CD4-positive, alpha-beta T cell (primary cell): Measurements from ENCODE around the gene IL17A. TPM values are rescaled to one million over a fixed set of nuclear protein-coding genes. Genes with fewer than 3 reads are reported as not detected.

Source experiments
- ATAC-seq: fragments of 200-7000 bp; cut with Tn5 transposase; one replicate; pipeline ENCODE4 v1.10.0; 2022; ENCODE audit warnings: mild to moderate bottlenecking; ENCODE audit not compliant: poor library complexity
- CTCF ChIA-PET: fragments of 350-600 bp; sonication (Branson Sonifier 250); formaldehyde crosslinking; loops from one replicate; lab custom pipeline; 2021; ENCODE audit warnings: antibody characterized with exemption, inconsistent platforms; lab: Charles Lee
- POLR2A ChIA-PET: fragments of 350-600 bp; sonication (Branson Sonifier 250); formaldehyde crosslinking; loops from one replicate; lab custom pipeline; 2021; ENCODE audit warnings: antibody characterized with exemption, inconsistent platforms; lab: Charles Lee
- DNase-seq, 14 experiments: peaks; one replicate each; pipeline ENCODE4 v3.0.0-alpha.2; 2013 to 2020; ENCODE audit warnings: mixed read lengths in 2 of 14
- H3K27ac ChIP-seq, 2 donors: one replicate each; pipeline versions ENCODE4 v1.5.1 to v1.7.0; 2013; ENCODE audit warnings: low read length in 2 of 2, low read depth in 1 of 2, mild to moderate bottlenecking in 1 of 2
- H3K27me3 ChIP-seq, 2 experiments: 1 replicate in 1 of 2; 2 replicates in 1 of 2; pipeline versions ENCODE4 v1.6.1 to v1.7.0; 2013; ENCODE audit warnings: low read length in 2 of 2, control low read depth in 1 of 2, mild to moderate bottlenecking in 1 of 2, moderate library complexity in 1 of 2; ENCODE audit not compliant: insufficient read depth in 2 of 2, control insufficient read depth in 1 of 2
- H3K36me3 ChIP-seq: one replicate; pipeline ENCODE4 v1.6.1; 2013; ENCODE audit warnings: low read length, control low read depth; ENCODE audit not compliant: insufficient read depth
- H3K4me1 ChIP-seq: one replicate; pipeline ENCODE4 v1.6.1; 2013; ENCODE audit warnings: low read length, control low read depth; ENCODE audit not compliant: insufficient read depth
- H3K4me3 ChIP-seq: one replicate; pipeline ENCODE4 v1.5.1; 2013; ENCODE audit warnings: mild to moderate bottlenecking, low read length, moderate library complexity
- H3K9me3 ChIP-seq, 2 experiments: 1 replicate in 1 of 2; 2 replicates in 1 of 2; pipeline versions ENCODE4 v1.6.1 to v1.7.0; 2013; ENCODE audit warnings: low read length in 2 of 2, mild to moderate bottlenecking in 2 of 2, control low read depth in 1 of 2, moderate library complexity in 1 of 2; ENCODE audit not compliant: control insufficient read depth in 1 of 2, insufficient read depth in 1 of 2
- H3K27ac Mint-ChIP-seq: one replicate; pipeline ENCODE4 v1.8.0; 2020; ENCODE audit warnings: mixed read lengths
- H3K27me3 Mint-ChIP-seq: one replicate; pipeline ENCODE4 v1.8.0; 2021; ENCODE audit warnings: mixed read lengths
- H3K36me3 Mint-ChIP-seq: one replicate; pipeline ENCODE4 v1.8.0; 2021; ENCODE audit warnings: low read depth, mixed read lengths
- H3K4me1 Mint-ChIP-seq: one replicate; pipeline ENCODE4 v1.8.0; 2021; ENCODE audit warnings: low read depth, mixed read lengths
- H3K4me3 Mint-ChIP-seq: one replicate; pipeline ENCODE4 v1.8.0; 2020; ENCODE audit warnings: mild to moderate bottlenecking, mixed read lengths
- H3K9me3 Mint-ChIP-seq: one replicate; pipeline ENCODE4 v1.8.0; 2020; ENCODE audit warnings: mixed read lengths
- CTCF ChIP-seq: fragments of 200-600 bp; IDR thresholded peaks from one replicate; pipeline ENCODE4 v1.8.0; 2022; ENCODE audit warnings: antibody characterized with exemption, mild to moderate bottlenecking
- intact Hi-C, 2 experiments: fragments of 100-400 bp; cut with DNase I in 1 of 2; cut with micrococcal nuclease in 1 of 2; formaldehyde crosslinking; loops; one replicate each; pipeline versions ENCODE4 v1.15.1 to v1.9.0; 2023 to 2025; cut with DNase I, micrococcal nuclease
- total RNA-seq, 174 experiments: library from RNA in 2 of 174; stranded (reverse) in 2 of 174; gene quantifications; one replicate each; pipeline ENCODE4 v1.2.3 and lab custom pipeline; 2021 to 2026

Gene IL17A
- total RNA-seq, 2 experiments from 2014 or later: 0.14 TPM; not detected in 1

DNA sequence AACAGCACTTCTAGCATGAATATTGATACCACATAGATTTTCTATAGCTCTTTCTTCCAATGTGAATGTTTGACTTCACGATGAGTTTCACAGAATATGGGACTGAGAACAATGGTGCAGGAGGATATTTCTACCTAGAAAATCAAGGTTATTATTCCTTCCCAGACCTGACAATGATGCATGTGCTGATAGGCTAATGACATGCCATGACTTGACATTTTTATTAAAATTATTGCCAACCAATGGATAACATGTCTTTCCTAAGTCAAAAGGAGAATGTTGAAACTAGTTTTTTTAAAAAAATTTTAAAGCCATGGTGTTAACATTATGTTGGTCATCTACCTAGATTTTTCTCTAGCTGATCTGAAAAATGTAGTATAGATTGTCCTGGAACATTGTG is 923 bp downstream of the IL17A start:
- Histone ChIP-seq H3K36me3 (no peaks in the 10 kb centered on the region), H3K4me1 (no peaks in the 10 kb centered on the region), H3K27me3 (peaks cover 0 to 5% of the 10 kb centered on the region in 2 experiments), H3K27ac (no peak overlapping the region), H3K9me3 (no peaks in the 10 kb centered on the region), H3K4me3 (no peak overlapping the region)
- intact Hi-C loops: no loop called here
- no peaks in the 10 kb centered on the region for H3K9me3 Mint-ChIP-seq
- ChIA-PET POLR2A (no interaction called here), CTCF (no interaction called here)
- no peak overlapping the region for H3K4me3 Mint-ChIP-seq
- DNase-seq: no peak
- no peak overlapping the region for H3K27ac Mint-ChIP-seq
- no peak for TF ChIP-seq CTCF
- no peak for ATAC-seq
- no peaks in the 10 kb centered on the region for H3K36me3 Mint-ChIP-seq
- peaks cover 21% of the 10 kb centered on the region for H3K27me3 Mint-ChIP-seq
- no peaks in the 10 kb centered on the region for H3K4me1 Mint-ChIP-seq

GRCh38 chr6:52189974-52190373 is 3.8 kb downstream of the IL17A start:
- H3K9me3 ChIP-seq: no peaks in the 10 kb centered on the region
- POLR2A ChIA-PET: no interaction called here
- Mint-ChIP-seq H3K4me3 (no peak overlapping the region), H3K27ac (no peak overlapping the region), H3K4me1 (no peaks in the 10 kb centered on the region), H3K9me3 (no peaks in the 10 kb centered on the region), H3K27me3 (peaks cover 21% of the 10 kb centered on the region), H3K36me3 (no peaks in the 10 kb centered on the region)
- DNase-seq (no peak), ATAC-seq (no peak)
- H3K27me3 ChIP-seq: peaks cover 0 to 5% of the 10 kb centered on the region in 2 experiments
- no peaks in the 10 kb centered on the region for H3K4me1 ChIP-seq
- CTCF ChIA-PET: no interaction called here
- H3K27ac ChIP-seq: no peak overlapping the region
- H3K4me3 ChIP-seq: no peak overlapping the region
- TF ChIP-seq CTCF: no peak
- intact Hi-C loops: no loop called here
- no peaks in the 10 kb centered on the region for H3K36me3 ChIP-seq

GRCh38 chr6:52190409-52190808 is 4.2 kb downstream of the IL17A start:
- Histone ChIP-seq H3K36me3 (no peaks in the 10 kb centered on the region), H3K27me3 (peaks cover 0 to 5% of the 10 kb centered on the region in 2 experiments), H3K4me3 (no peak overlapping the region), H3K27ac (no peak overlapping the region), H3K9me3 (no peaks in the 10 kb centered on the region), H3K4me1 (no peaks in the 10 kb centered on the region)
- no peak for ATAC-seq
- intact Hi-C loops: no loop called here
- POLR2A ChIA-PET: no interaction called here
- TF ChIP-seq CTCF: no peak
- Mint-ChIP-seq H3K9me3 (no peaks in the 10 kb centered on the region), H3K36me3 (no peaks in the 10 kb centered on the region), H3K27ac (no peak overlapping the region), H3K27me3 (peaks cover 19% of the 10 kb centered on the region), H3K4me1 (no peaks in the 10 kb centered on the region), H3K4me3 (no peak overlapping the region)
- CTCF ChIA-PET: no interaction called here
- DNase-seq: no peak
